Urinary bladder (tissue), 4 donors: Measurements from ENCODE around the gene ETFBKMT. TPM values are rescaled to one million over a fixed set of nuclear protein-coding genes. Genes with fewer than 3 reads are reported as not detected.

ENCODE experiments used
- DNase-seq: peaks from one replicate; pipeline ENCODE4 v3.0.0-alpha.2; 2015; ENCODE audit errors: extremely low spot score
- H3K27ac ChIP-seq: one replicate; pipeline ENCODE4 v1.5.1; 2013; ENCODE audit warnings: low read depth, mild to moderate bottlenecking, moderate library complexity
- H3K36me3 ChIP-seq: one replicate; pipeline ENCODE4 v1.6.1; 2013; ENCODE audit warnings: mild to moderate bottlenecking, moderate library complexity; ENCODE audit not compliant: insufficient read depth
- H3K4me1 ChIP-seq: one replicate; pipeline ENCODE4 v1.6.1; 2013; ENCODE audit warnings: mild to moderate bottlenecking, moderate library complexity; ENCODE audit not compliant: insufficient read depth
- H3K4me3 ChIP-seq: one replicate; pipeline ENCODE4 v1.5.1; 2013; ENCODE audit warnings: low read depth, low read length
- WGBS: extraction: QIAGEN DNeasy Blood & Tissue Kit; methylation state at CpG from one replicate; pipeline ENCODE4 v1.1.7; 2013; 5-methylcytosine and 5-hydroxymethylcytosine counted together
- polyA plus RNA-seq: library from polyadenylated mRNA; stranded (reverse); fragments of 200-250 nt; gene quantifications from one replicate; pipeline ENCODE4 v1.2.3, GENCODE V29; 2013
- total RNA-seq: library from RNA; depleted of rRNA; stranded (reverse); fragments of >200 nt; gene quantifications from one replicate; pipeline ENCODE4 v1.2.3, GENCODE V29; 2014
- donor health status: healthy with polysubstance abuse.
- donor health status: healthy.

ETFBKMT gene
- total and polyA plus RNA-seq, 2 donors = 2.3 to 5.7 TPM

- WGBS = 89% methylated on average over 1 of the region's 1 CpG
- H3K27ac ChIP-seq = no peak overlapping the region
- H3K4me3 ChIP-seq = no peak overlapping the region
- H3K4me1 ChIP-seq = no peaks in the 10 kb centered on the region
- no peaks in the 10 kb centered on the region for H3K36me3 ChIP-seq
- no peak for DNase-seq
Observed at GRCh38 chr12:31634620-31635019, 24.9 kb upstream of the ETFBKMT start.

DNA sequence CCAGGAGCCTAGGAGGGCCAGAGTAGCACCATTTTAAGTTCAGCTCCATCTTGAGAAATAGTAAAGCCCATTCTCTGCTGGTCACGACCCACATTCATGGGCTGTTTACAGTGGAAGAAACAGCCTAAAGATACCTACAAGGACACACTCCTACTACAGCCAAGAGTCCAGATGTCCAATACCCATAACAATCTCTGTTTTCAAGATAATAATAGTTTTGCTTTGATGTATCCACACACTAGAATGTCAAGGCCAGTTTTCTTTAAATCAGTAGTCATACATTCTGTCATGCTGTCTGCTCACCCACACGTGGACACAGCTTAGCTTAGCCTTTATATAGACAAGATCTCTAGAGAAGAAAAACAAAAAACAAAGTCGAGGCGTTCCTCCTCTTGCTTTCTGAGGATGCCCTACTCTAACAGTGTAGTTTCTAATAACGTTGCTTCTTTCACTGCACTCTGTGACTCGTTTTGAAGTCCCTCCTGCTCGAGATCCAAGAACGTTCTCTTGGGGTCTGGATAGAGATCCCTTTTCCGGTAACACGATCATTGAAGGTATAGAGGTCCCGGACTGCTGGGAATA lies 17.9 kb upstream of the ETFBKMT start:
- no peak overlapping the region for H3K4me3 ChIP-seq
- WGBS = 62% methylated on average over 11 of the region's 11 CpGs
- H3K27ac ChIP-seq = no peak overlapping the region
- H3K4me1 ChIP-seq = no peaks in the 10 kb centered on the region
- DNase-seq = no peak
- no peaks in the 10 kb centered on the region for H3K36me3 ChIP-seq

DNA sequence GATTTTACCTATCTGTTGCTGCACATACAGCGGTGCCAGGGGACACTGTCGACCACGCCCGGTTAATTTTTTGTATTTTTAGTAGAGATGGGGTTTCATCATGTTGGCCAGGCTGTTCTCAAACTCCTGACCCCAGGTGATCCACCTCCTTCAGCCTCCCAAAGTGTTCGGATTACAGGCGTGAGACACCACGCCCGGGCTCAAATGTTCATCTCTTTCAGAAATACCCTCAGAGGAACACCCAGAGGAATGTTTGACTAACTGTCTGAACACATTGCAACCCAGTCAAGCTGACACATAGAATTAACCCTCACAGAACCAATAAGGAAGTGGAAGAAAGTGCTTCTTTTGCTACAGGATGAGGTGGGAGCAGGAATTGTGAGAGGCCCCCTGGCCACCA lies 15.0 kb upstream of the ETFBKMT start:
- 88% methylated on average over 8 of the region's 8 CpGs for WGBS
- no peaks in the 10 kb centered on the region for H3K4me1 ChIP-seq

GRCh38 chr12:31645924-31646323 lies 13.6 kb upstream of the ETFBKMT start:
- DNase-seq = no peak
- Histone ChIP-seq H3K27ac (no peak overlapping the region), H3K36me3 (no peaks in the 10 kb centered on the region), H3K4me3 (no peak overlapping the region), H3K4me1 (no peaks in the 10 kb centered on the region)
- WGBS = 72% methylated on average over 5 of the region's 5 CpGs

More for the DNA sequence above, 15.0 kb upstream of the ETFBKMT start:
- no peak for DNase-seq
- Histone ChIP-seq H3K4me3 (no peak overlapping the region), H3K36me3 (no peaks in the 10 kb centered on the region), H3K27ac (no peak overlapping the region)

DNA sequence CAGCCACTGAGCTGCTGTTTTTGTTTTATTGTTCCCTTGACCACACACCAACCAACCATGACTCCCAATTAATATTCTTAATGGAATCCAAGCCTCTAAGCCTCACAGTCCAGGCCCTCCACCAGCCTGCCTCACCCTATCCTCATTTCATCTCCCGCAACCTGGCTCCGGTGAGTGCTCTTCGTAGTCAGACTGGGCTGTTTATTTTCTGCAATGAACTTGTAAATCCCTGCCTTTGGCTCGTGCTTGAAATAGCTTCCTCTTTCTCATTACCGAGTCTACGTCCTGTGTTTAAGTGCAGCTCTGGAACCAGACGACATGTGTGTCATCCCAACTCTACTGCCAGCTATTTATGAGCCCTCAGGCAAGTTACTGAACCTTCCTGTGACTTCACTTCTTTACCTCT lies 12.4 kb upstream of the ETFBKMT start:
- Histone ChIP-seq H3K4me3 (no peak overlapping the region), H3K36me3 (no peaks in the 10 kb centered on the region), H3K4me1 (no peaks in the 10 kb centered on the region), H3K27ac (no peak overlapping the region)
- no peak for DNase-seq
- WGBS = 35% methylated on average over 7 of the region's 7 CpGs

DNA sequence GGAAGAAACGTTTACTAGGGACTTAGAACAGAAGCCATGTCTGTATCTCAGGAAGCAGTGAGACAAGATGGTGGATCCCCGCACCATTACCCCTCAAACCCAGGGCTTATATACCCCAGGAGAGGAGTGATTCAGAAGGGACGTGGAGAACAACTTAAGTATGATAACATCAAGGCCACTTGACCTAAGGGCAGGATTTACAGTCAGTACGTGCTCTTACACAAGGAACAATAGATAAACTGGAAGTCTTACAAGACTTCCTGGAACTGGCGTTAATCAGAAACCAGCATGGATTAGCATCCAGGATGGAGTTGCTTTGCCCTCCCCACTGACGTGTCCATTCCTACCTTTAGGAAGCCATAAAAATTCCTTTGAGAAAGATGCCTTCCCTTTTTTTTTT lies 8.6 kb upstream of the ETFBKMT start:
- 56% methylated on average over 6 of the region's 6 CpGs for WGBS
- Histone ChIP-seq H3K36me3 (no peaks in the 10 kb centered on the region), H3K4me1 (no peaks in the 10 kb centered on the region), H3K27ac (no peak overlapping the region), H3K4me3 (no peak overlapping the region)
- no peak for DNase-seq

DNA sequence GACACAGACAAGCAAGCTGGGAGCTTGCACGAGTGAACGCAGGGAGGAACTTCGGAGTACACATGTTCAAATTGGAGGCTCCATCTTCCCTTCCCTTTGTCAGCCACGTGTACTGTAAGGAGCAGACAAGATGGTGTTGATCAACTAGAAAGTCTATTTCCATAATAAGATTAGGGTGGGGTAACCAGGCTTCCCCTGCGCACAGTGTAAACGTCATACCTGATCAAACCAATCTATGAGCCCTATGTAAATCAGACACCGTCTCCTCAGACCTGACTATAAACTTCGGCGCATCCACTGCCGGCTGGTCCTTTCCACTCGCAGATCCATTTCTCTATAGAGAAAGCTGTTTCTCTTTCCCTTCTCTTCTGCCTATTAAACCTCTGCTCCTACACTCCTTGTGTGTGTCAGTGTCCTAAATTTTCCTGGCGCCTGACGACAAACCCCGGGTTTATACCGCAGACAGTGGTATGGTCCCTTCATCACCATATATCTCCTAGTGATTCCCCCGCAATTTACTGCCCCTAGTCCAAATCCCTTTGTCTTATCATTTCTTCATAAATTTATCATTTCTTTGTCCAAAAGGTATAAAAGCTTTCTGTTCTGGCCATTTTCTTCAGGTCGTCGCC lies 7.5 kb upstream of the ETFBKMT start:
- no peak overlapping the region for H3K4me3 ChIP-seq
- H3K4me1 ChIP-seq = no peaks in the 10 kb centered on the region
- H3K27ac ChIP-seq = no peak overlapping the region
- no peak for DNase-seq
- H3K36me3 ChIP-seq = no peaks in the 10 kb centered on the region
- 53% methylated on average over 18 of the region's 18 CpGs for WGBS

DNA sequence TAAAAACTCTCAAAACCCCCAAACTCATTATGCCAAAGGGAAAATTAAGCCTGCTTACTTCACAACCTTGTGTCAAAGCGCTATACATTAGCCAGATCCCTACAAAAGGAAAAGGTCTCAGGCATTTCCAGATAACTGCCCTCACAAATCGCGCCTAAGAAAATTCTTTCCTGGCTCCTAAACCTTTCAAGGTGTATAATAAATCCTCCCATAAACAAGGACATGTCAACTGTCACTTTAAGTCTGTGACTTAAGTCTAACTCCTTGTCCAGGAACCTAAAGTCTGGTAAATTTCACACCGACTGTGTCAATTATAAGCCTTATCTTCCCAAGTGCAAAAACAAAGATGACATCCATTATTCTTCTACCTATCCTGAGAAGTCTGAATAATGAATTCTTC lies 4.3 kb upstream of the ETFBKMT start:
- Histone ChIP-seq H3K4me3 (no peak overlapping the region), H3K36me3 (no peaks in the 10 kb centered on the region), H3K27ac (no peak overlapping the region), H3K4me1 (peaks cover 1% of the 10 kb centered on the region)
- WGBS = 61% methylated on average over 4 of the region's 4 CpGs
- DNase-seq = no peak

GRCh38 chr12:31655792-31656191 lies 3.7 kb upstream of the ETFBKMT start:
- no peak overlapping the region for H3K4me3 ChIP-seq
- H3K4me1 ChIP-seq = peaks cover 2% of the 10 kb centered on the region
- H3K27ac ChIP-seq = no peak overlapping the region
- WGBS = 76% methylated on average over 1 of the region's 1 CpG
- no peak for DNase-seq
- no peaks in the 10 kb centered on the region for H3K36me3 ChIP-seq

GRCh38 chr12:31658471-31659086 lies 909 bp upstream of the ETFBKMT start:
- DNase-seq = no peak
- H3K27ac ChIP-seq = no peak overlapping the region
- WGBS = 19% methylated on average over 11 of the region's 11 CpGs
- peaks cover 2% of the 10 kb centered on the region for H3K4me1 ChIP-seq
- H3K36me3 ChIP-seq = no peaks in the 10 kb centered on the region
- peak overlapping the region; percentile 59 for H3K4me3 ChIP-seq

- peaks cover 2% of the 10 kb centered on the region for H3K36me3 ChIP-seq
- no peak overlapping the region for H3K27ac ChIP-seq
- DNase-seq = no peak
- H3K4me3 ChIP-seq = no peak overlapping the region
- H3K4me1 ChIP-seq = peaks cover 2% of the 10 kb centered on the region
- WGBS = 92% methylated on average over 6 of the region's 6 CpGs
Observed at GRCh38 chr12:31662176-31662849, 2.8 kb downstream of the ETFBKMT start.

GRCh38 chr12:31663576-31663975 lies 4.1 kb downstream of the ETFBKMT start:
- H3K27ac ChIP-seq = no peak overlapping the region
- H3K4me1 ChIP-seq = peaks cover 2% of the 10 kb centered on the region
- 79% methylated on average over 4 of the region's 4 CpGs for WGBS
- H3K4me3 ChIP-seq = no peak overlapping the region
- H3K36me3 ChIP-seq = peaks cover 2% of the 10 kb centered on the region
- no peak for DNase-seq

GRCh38 chr12:31664038-31664437 lies 4.5 kb downstream of the ETFBKMT start:
- Histone ChIP-seq H3K4me3 (no peak overlapping the region), H3K36me3 (peaks cover 2% of the 10 kb centered on the region), H3K27ac (no peak overlapping the region), H3K4me1 (peaks cover 2% of the 10 kb centered on the region)
- DNase-seq = no peak
- 88% methylated on average over 6 of the region's 6 CpGs for WGBS

DNA sequence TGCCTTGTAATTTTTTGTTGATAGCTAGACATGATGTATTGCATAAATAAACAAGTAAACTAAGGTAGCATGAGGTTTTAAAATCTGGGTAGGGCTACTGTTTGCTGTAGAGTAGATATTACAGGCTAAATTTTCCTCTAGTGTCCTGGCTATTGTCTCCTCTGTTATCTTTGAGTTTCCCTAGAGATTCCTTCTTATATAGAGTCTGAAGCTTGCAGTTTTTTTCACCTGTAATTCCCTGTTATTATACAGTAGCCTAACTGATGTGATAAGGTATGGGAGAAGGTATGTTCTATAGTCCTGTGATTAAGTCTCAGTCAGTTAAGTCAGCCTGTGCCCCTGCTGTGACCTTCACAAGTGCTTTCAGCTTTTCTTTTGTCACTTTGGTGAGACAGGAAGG lies 9.5 kb downstream of the ETFBKMT start:
- no peak overlapping the region for H3K4me3 ChIP-seq
- no peak overlapping the region for H3K27ac ChIP-seq
- peaks cover 6% of the 10 kb centered on the region for H3K36me3 ChIP-seq
- H3K4me1 ChIP-seq = no peaks in the 10 kb centered on the region
- no peak for DNase-seq
